Suprapubic skin (tissue), 4 donors: Measurements from ENCODE around the gene CBARP. TPM values are rescaled to one million over a fixed set of nuclear protein-coding genes. Genes with fewer than 3 reads are reported as not detected.
A peak's percentile ranks its signal among the peaks of the same experiment; 100 is the strongest.

Experiments
- DNase-seq, 2 donors: peaks; one replicate each; pipeline ENCODE4 v3.0.0-alpha.2; 2019; ENCODE audit warnings: low spot score in 2 of 2
- H3K27ac ChIP-seq: fragments of 200-600 bp; sonication (generic); one replicate; pipeline ENCODE4 v1.5.1; 2019
- H3K27me3 ChIP-seq: fragments of 200-600 bp; sonication (generic); one replicate; pipeline ENCODE4 v1.5.1; 2019
- H3K36me3 ChIP-seq: fragments of 200-600 bp; sonication (generic); one replicate; pipeline ENCODE4 v1.5.1; 2019
- H3K4me1 ChIP-seq: fragments of 200-600 bp; sonication (generic); one replicate; pipeline ENCODE4 v1.5.1; 2019
- H3K4me3 ChIP-seq: fragments of 200-600 bp; sonication (generic); one replicate; pipeline ENCODE4 v1.5.1; 2019; ENCODE audit warnings: mild to moderate bottlenecking
- H3K9me3 ChIP-seq: fragments of 200-600 bp; sonication (generic); one replicate; pipeline ENCODE4 v1.5.1; 2019
- CTCF ChIP-seq, 2 donors: fragments of 200-600 bp in 1 of 2; fragments of 450-650 bp in 1 of 2; sonication (generic) in 1 of 2; IDR thresholded peaks; one replicate each; pipeline ENCODE4 v1.5.1; 2016 to 2019; ENCODE audit warnings: antibody characterized with exemption in 2 of 2, mild to moderate bottlenecking in 1 of 2, moderate library complexity in 1 of 2
- EP300 ChIP-seq: sonication (generic); formaldehyde crosslinking; IDR thresholded peaks from one replicate; pipeline ENCODE4 v1.6.1; 2017; ENCODE audit warnings: antibody characterized with exemption
- POLR2A ChIP-seq, 2 donors: fragments of 450-650 bp; IDR thresholded peaks; one replicate each; pipeline ENCODE4 v1.6.1; 2017; ENCODE audit warnings: antibody characterized with exemption in 2 of 2, mild to moderate bottlenecking in 2 of 2, moderate library complexity in 2 of 2
- POLR2AphosphoS5 ChIP-seq, 3 donors: sonication (generic); formaldehyde crosslinking; IDR thresholded peaks; one replicate each; pipeline ENCODE4 v1.6.1; 2017; ENCODE audit warnings: antibody characterized with exemption in 3 of 3
- WGBS: methylation state at CpG from one replicate; pipeline ENCODE4 v1.1.5; 2018; 5-methylcytosine and 5-hydroxymethylcytosine counted together
- total RNA-seq, 4 donors: library from RNA; depleted of rRNA; stranded (reverse); fragments of >200 nt; gene quantifications; one replicate each; pipeline ENCODE4 v1.1.0, GENCODE V29; 2016

The CBARP gene
- total RNA-seq, 4 donors from 2014 or later: 2.9 to 8.6 (median 5.1) TPM

GRCh38 chr19:1255186-1256161 lies 17.7 kb upstream of the CBARP start:
- peaks cover 90% of the 10 kb centered on the region for H3K4me1 ChIP-seq
- no peak for DNase-seq
- 81% methylated on average over 19 of the region's 52 CpGs for whole genome bisulfite sequencing

GRCh38 chr19:1254530-1255185 lies 16.9 kb upstream of the CBARP start:
- peak overlapping the region; percentile 99 for H3K27ac ChIP-seq
- DNase-seq: peak in 1 of 2 donors; percentile 81
- WGBS: 82% methylated on average over 12 of the region's 20 CpGs
- no peaks in the 10 kb centered on the region for H3K27me3 ChIP-seq
- peaks cover 82% of the 10 kb centered on the region for H3K4me1 ChIP-seq
- TF ChIP-seq EP300: no peak
- TF ChIP-seq CTCF (IDR thresholded peaks at IDR 0.05): no peak
- no peak for TF ChIP-seq POLR2AphosphoS5 (IDR thresholded peaks at IDR 0.05)
- TF ChIP-seq POLR2A (IDR thresholded peaks at IDR 0.05): no peak
- peak overlapping the region; percentile 92 for H3K4me3 ChIP-seq
- no peaks in the 10 kb centered on the region for H3K9me3 ChIP-seq
- H3K36me3 ChIP-seq: peaks cover 67% of the 10 kb centered on the region

More at GRCh38 chr19:1255186-1256161, 17.7 kb upstream of the CBARP start:
- H3K27me3 ChIP-seq: no peaks in the 10 kb centered on the region
- peak overlapping the region; percentile 6 for H3K4me3 ChIP-seq
- TF ChIP-seq CTCF (IDR thresholded peaks at IDR 0.05) (no peak), POLR2A (IDR thresholded peaks at IDR 0.05) (no peak), POLR2AphosphoS5 (IDR thresholded peaks at IDR 0.05) (no peak), EP300 (no peak)
- H3K27ac ChIP-seq: peak overlapping the region; percentile 99
- no peaks in the 10 kb centered on the region for H3K9me3 ChIP-seq
- H3K36me3 ChIP-seq: peaks cover 60% of the 10 kb centered on the region

GRCh38 chr19:1254081-1254527 lies 16.3 kb upstream of the CBARP start:
- Histone ChIP-seq H3K36me3 (peaks cover 67% of the 10 kb centered on the region), H3K4me1 (peaks cover 76% of the 10 kb centered on the region), H3K4me3 (peak overlapping the region; percentile 92), H3K27ac (peak overlapping the region; percentile 99), H3K27me3 (no peaks in the 10 kb centered on the region), H3K9me3 (no peaks in the 10 kb centered on the region)
- TF ChIP-seq POLR2AphosphoS5 (IDR thresholded peaks at IDR 0.05) (no peak), CTCF (IDR thresholded peaks at IDR 0.05) (no peak), POLR2A (IDR thresholded peaks at IDR 0.05) (no peak), EP300 (no peak)
- WGBS: no CpG with 5 or more reads among the region's 37 CpGs
- DNase-seq: no peak

GRCh38 chr19:1253514-1254080 lies 15.8 kb upstream of the CBARP start:
- H3K4me1 ChIP-seq: peaks cover 71% of the 10 kb centered on the region
- peak in 1 of 2 donors; percentile 78 for DNase-seq
- WGBS: 23% methylated on average over 17 of the region's 23 CpGs

GRCh38 chr19:1252821-1253513 lies 15.2 kb upstream of the CBARP start:
- TF ChIP-seq POLR2AphosphoS5 (IDR thresholded peaks at IDR 0.05) (no peak), EP300 (no peak), POLR2A (IDR thresholded peaks at IDR 0.05) (no peak), CTCF (IDR thresholded peaks at IDR 0.05) (no peak)
- peak; percentile 96 for DNase-seq
- peaks cover 69% of the 10 kb centered on the region for H3K4me1 ChIP-seq

More at GRCh38 chr19:1253514-1254080, 15.8 kb upstream of the CBARP start:
- Histone ChIP-seq H3K9me3 (no peaks in the 10 kb centered on the region), H3K4me3 (peak overlapping the region; percentile 92), H3K36me3 (peaks cover 67% of the 10 kb centered on the region), H3K27me3 (no peaks in the 10 kb centered on the region), H3K27ac (peak overlapping the region; percentile 99)
- peak in 1 of 3 donors; percentile 44 for TF ChIP-seq POLR2AphosphoS5 (IDR thresholded peaks at IDR 0.05)
- no peak for TF ChIP-seq EP300

More at GRCh38 chr19:1252821-1253513, 15.2 kb upstream of the CBARP start:
- WGBS: no CpG with 5 or more reads among the region's 26 CpGs
- Histone ChIP-seq H3K27ac (peak overlapping the region; percentile 99), H3K9me3 (no peaks in the 10 kb centered on the region), H3K36me3 (peaks cover 64% of the 10 kb centered on the region), H3K4me3 (peak overlapping the region; percentile 92), H3K27me3 (no peaks in the 10 kb centered on the region)
